Occipital lobe (tissue), 2 donors: ENCODE measurements around the gene FLYWCH2. TPM values are rescaled to one million over a fixed set of nuclear protein-coding genes. Genes with fewer than 3 reads are reported as not detected.
"Not testable (repeated sequence)": the region's sequence is repeated elsewhere in the genome, so short reads cannot be mapped to it uniquely, and the experiment has no call there.

Experiments
- DNase-seq: peaks from one replicate; lab custom pipeline; 2025; lab: John Stamatoyannopoulos, UW
- total RNA-seq: library from RNA; depleted of rRNA; stranded (reverse); fragments of >200 nt; gene quantifications from one replicate; pipeline ENCODE4 v1.2.3, GENCODE V29; 2014

FLYWCH2 gene
- total RNA-seq, 1 donor from 2014 or later = 43.8 TPM

DNA sequence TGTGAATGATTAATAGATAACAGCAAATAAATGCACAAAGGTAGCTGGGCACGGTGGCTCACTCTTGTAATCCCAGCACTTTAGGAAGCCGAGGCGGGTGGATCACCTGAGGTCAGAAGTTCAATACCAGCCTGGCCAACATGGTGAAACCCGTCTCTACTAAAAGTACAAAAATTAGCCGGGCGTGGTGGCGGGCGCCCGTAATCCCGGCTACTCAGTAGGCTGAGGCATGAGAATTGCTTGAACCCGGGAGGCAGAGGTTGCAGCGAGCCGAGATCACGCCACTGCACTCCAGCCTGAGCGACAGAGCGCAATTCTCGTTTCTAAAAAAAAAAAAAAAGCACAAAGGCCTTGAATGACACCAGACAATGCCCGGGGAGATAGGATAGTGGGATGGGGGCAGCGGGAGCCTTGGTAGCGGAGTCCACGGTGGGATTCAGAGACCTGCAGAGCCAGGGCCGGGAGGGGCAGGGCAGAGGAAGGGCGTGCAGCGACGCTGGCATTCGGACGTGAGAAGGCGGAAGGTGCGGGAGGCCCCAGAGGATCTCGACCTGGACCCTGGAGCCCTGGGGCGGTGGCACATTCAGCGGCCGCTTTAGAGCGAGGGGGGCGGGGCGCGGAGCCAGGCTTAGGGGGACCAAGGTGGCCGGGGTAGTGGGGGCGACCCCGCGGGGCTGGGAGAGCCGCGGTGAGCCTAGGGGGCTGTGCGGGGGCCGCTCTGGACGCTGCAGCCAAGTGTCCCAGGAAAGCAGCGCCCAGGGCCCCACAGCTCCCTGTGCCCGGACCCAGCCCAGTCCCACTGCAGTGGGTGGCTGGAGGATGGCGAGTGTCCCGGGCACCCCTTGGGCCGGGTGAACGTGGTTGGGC lies 999 bp upstream of the FLYWCH2 start:
- no peak for DNase-seq

DNA sequence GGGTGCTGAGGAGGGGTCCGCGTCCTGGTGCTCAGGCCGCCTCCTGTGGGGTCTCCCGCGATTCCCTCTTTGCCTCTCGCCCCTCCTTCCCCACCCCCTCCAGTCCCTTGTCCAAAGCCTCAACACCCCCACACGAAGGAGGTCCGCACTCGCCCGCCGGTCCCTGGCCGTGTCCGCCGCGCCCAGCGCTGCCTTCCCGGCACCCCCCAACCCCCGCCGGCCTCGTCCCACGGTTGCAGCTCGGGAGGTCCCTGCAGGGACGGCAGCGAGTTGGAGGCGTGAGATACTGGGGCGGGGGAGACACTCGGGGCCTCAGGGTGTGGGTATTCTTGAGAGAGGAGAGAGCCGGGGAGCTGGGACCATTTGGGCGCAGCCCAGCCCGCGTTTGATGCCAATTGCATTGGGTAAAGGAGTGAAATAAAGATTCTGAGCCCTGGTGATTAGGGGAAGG lies 468 bp downstream of the FLYWCH2 start:
- DNase-seq = peak; percentile 9

DNA sequence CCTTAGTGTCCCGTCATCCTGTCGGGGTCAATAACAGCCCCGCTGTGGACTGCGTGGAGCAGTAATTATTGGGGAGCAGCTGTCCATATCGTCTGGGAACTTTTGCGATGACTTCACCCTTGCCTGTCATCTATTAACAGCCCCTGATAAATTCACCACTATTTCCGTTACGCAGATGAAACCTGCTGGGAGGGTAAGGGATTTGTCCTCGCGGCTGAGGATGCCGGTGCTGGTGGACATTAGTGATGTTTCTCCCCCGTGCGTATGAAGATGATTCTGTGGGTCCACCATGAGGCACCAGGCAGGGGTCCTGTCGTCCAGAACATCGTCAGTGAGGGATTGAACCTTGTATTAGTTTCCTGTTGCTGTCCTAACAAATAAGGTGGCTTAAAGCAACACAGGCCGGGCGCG lies 1.0 kb downstream of the FLYWCH2 start:
- DNase-seq = no peak

DNA sequence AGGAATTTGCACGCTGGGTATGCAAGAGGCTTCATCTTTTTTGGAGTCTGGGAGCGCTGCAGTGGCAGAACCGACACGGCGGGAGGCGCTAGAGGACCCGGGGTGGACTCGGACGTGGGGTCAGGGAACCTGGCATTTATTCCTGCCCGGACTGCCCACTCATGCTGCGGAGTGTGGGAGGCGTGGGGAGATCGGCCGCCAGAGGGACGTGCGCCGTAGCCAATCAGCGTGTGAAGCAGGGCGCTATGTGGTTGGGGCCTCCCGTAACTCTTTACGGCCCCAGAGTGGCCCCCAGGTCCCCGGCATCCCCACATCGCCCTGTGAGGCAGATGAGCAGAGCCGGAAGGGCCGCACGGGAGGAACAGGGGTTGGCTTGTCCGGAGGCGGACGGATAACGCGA lies 11.2 kb downstream of the FLYWCH2 start:
- DNase-seq = no peak

DNA sequence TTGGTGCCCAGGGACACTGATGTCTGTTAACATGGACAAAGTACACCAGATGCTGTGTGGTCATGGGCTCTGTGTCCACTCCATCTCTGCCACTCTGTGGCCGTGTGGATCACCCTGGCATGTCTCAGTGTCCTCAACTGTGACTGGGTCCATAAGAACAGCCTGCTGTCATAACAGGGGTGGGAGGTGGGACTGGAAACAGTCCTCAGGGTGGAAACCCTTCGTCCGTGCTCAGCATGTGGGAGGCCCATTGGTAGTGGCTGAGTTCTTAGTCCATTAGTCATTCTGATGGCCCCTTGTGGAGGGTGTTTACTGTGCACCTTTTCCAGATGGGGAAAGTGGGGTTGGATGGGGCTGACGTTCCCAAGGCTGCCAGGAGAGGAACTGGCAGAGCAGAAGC lies 12.8 kb downstream of the FLYWCH2 start:
- DNase-seq = no peak

DNA sequence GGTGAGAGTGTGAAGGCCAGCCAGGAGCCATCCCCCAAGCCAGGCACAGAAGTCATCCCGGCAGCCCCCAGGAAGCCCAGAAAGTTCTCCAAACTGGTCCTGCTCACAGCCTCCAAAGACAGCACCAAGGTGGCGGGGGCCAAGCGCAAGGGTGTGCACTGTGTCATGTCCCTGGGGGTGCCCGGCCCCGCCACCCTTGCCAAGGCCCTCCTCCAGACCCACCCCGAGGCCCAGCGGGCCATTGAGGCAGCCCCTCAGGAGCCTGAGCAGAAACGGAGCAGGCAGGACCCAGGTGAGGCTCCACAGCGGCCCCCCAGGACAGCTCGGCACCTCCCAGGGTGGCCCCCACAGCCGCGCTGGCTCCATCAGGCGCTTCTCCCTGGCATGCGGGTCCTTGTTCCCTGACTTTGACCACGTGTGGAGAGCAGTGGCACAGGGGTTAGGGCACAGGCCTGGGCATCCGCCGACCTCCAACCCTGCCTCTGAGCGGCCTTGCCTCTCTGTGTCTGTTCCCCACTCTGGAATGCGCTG lies 13.5 kb downstream of the FLYWCH2 start:
- no peak for DNase-seq

DNA sequence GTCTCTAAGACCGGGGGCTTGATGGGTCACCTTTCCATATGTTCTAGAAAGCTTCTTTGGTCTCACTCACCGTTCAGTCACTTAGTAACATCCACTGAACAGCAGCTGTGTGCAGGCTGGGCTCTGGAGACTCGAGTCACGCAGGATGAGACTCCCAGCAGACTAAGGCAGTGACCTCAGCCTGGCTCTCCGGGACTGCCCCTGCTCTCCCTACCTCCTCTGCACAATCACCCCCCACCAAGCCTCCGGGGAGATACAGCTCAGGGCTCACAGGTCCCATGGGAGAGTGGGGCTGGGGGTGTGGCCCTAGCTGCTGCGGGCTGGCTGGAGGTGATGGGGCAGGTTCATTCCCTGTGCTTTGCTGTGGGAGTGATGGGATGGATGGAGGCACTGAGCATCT lies 14.1 kb downstream of the FLYWCH2 start:
- DNase-seq = no peak

DNA sequence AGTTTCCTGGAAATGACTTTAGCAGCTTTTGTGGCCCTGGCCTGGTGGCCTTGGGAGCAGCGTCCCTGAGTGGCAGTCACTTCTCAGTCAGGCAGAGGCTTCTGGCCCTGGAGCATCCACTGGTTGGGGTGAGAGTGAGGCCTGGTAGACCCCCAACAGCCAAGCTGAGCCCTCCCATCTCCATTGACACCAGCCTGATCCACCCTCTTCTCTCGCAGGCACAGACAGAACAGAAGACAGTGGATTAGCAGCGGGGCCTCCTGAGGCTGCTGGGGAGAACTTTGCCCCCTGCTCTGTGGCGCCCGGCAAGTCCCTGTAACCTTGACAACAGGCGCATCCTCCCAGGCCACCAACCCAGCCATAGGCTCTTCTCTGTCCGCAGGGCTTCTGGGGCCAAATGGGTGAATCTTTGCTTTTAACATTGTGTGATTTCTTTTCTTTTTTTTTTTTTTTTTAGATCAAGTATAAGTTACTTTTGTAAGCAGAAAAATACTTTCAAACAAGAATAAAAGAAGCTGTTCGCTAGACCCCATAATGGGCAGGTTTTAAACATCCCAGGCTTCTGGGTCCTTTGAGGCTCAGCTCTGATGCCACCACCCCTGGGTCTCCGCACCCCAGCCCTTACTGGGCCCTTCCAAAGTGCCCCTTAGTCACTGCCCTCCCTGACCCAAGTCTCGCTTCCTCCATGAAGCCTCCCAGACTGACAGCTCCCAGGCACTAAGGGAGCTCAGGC lies 16.0 kb downstream of the FLYWCH2 start:
- DNase-seq = no peak

DNA sequence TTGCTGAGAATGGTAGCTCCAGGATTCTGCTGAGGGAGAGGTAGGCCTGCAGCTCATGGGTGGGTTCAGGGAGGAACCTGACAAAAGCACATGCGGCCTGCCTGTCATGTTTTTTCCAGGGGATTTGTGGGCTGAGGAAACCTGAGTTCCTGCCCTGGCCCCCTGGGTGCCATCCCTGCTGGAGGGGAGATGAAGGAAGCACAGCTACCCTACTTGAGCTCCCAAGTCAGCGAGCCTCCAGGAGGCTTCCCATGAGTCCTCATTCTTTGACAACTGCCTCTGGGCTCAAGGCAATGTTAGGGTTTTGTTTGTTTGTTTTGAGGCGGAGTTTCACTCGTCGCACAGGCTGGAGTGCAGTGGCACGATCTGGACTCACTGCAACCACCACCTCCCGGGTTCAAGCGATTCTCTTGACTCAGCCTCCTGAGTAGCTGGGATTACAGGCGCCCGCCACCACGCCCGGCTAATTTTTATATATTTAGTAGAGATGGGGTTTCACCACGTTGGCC lies 16.6 kb downstream of the FLYWCH2 start:
- no peak for DNase-seq

DNA sequence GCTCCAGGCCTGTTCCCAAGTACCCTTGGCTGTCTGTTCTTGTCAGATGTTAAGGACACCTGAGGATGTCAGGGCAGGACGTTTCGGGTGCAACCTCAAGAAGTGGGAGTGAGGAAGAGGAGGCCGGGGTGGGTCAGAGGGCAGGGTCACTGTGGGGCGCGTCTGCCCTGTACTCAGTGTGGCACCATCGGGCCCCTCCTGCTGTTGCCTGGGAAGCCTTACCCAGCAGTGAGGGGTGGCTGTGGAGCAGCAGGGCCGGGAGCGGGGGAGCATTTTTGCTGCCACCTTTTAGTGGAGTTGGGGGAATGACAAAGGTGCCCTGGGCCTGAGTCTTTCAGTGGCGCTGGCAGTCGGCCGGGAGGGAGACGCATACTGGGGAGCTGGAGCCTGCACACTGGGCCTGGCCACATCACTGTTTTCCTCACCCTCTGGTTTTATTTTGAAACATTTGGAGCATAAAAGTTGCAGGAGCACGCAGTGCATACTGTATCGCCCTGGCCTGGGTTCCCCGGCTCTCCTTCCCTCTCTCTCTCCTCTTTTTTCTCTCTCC lies 17.6 kb downstream of the FLYWCH2 start:
- no peak for DNase-seq

DNA sequence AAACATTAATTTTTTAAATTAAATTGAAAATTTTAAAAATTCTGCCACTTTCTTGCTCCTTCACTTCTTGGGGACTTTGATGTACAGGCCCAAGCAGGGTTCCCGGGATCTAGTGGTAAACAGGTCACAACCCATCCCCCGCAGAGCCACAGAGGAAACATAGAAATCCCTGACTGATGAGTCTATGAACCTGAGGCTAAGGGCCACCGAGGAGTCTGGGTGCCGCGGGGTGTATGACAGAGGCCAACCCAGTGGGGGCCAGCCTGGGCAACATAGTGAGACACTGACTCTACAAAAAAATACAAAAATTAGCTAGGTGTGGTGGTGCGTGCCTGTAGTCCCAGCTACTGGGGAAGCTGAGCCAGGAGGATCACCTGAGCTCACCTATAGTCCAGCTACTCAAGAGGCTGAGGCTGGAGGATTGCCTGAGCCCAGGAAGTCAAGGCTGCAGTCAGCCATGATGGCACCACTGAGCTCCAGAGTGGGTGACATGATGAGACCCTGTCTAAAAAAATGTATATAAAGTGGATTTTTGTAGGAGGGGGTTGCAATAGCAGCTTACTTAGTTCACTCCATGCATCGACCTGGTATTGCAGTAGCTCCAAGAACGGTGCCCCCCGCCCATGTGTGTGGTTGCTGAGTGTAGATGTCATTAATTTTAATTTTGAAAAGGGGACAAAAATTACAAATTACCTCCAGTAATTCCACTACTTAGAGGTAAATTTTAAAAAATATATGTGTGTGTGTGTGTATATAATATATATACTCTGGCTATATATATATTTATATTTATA lies 19.5 kb downstream of the FLYWCH2 start:
- no peak for DNase-seq

DNA sequence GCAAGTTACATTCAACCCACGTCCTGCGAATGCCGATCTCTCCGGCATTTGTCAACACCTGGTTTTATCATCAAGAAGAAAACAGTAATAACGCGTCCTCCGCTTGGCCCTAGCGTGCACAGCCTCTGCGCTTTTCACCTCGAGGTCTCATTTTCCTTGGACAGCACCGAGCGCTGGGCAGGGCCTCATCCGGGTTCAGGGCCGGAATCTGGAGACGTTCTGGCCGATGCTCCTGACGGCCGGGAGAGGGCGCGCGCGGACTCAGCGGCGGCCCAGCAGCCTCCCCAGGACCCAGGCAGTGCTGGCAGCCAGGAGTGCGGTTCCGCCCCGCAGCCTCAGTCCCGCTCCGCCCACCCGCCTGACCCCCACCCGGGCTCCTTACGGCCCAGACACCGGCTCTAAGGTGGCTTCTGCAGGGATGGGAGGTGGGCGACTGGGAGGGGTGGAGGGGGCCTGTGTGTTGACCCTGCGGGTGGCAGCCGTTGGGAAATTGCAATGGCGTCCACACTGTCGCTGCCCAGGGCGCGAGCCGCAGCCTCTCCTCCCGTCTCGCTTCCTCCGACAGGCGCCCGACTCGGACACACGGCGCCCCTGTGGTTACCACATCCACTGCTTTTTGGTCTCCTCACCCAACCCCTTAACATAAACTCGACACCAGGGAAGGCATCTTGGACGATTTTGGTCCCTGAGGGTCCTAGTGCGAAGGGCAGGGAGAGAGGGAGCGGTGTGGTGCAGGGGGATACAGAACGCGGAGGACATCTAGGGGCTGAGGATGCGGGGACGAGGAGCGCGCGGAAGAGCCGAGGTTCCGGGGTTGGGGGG lies 21.3 kb downstream of the FLYWCH2 start:
- DNase-seq = peak; percentile 79

DNA sequence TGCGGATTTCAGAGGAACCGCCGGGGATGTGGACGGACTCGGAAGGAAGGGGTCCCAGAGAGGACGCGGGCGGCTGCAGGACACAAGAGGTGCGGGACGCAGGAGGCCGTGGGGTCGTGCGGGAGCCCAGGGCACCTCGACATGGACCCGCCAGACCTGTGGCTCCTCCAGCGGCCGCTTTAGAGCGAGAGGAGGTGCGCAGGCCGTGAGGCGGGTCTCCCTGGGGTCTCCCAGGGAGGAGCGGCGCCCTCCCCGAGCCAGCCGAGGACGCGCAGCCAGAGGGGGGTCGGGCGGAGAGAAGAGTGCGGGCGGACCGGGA lies 21.9 kb downstream of the FLYWCH2 start:
- DNase-seq = no peak

DNA sequence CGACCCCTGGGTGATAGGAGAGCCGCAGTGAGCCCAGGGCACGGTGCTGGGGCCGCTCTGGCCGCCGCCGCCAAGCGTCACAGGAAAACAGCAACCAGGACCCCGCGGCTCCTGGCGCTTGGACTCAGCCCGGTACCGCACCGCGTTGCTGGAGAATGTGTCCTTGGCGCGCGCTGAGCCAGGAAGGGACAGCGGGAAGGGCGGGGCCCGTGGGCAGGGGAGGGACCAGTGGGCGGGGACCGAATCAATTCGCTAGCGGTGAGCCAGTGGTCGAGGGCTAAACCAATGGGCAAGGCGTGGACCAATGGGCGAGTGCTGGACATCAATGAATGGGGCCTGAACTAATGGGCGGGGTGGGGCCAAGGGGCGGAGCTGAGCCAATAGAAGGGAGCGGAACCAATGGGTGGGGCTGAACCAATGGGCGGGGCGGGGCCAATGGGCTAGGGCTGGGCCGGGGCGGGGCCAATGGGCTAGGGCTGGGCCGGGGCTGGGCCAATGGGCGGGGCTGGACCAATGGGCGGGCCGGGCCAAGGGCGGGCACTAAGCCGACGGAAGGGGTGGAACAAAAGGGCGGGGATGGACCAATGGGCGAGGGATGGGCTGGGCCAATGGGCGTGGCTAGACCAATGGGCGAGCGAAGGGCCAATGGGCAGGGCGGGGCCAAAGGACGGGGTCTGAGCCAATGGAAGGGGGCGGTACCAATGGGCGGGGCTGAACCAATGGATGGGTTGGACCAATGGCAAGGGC lies 22.4 kb downstream of the FLYWCH2 start:
- peak; percentile 100 for DNase-seq

DNA sequence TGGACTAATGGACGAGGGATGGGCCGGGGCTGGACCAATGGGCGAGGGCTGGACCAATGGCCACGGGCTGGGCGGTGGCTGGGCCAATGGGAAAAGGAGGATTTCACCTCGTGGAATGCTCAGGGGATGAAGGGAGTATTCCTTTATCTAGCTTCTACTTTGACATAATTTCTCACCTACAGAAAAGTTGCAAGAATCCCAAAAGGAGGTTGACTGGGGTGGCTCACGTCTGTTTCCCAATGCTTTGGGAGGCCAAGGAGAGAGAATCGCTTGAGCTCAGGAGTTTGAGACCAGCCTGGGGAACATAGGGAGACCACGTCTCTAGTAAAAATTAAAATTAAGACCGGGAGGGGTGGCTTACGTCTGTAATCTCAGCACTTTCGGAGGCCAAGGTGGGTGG lies 23.0 kb downstream of the FLYWCH2 start:
- DNase-seq = no peak

DNA sequence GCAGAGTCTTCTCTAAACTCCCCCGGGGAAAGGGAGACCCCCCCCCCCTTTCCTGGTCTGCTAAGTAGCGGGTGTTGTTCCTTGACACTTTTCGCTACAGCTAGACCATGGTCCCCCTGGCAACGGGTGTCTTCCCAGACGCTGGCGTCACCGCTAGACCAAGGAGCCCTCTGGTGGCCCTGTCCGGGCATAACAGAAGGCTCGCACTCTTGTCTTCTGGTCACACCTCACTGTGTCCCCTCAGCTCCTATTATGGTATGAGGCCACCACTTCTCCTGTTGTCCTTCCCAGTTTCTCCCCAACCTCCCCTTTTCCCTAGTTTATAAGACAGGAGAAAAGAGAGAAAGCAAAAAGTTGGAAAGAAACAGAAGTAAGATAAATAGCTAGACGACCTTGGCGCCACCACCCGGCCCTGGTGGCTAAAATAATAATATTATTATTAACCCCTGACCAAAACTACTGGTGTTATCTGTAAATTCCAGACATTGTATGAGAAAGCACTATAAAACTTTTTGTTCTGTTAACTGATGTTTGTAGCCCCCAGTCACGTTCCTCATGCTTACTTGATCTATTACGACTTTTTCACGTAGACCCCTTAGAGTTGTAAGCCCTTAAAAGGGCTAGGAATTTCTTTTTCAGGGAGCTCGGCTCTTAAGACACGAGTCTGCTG lies 24.2 kb downstream of the FLYWCH2 start:
- not testable (repeated sequence) for DNase-seq

DNA sequence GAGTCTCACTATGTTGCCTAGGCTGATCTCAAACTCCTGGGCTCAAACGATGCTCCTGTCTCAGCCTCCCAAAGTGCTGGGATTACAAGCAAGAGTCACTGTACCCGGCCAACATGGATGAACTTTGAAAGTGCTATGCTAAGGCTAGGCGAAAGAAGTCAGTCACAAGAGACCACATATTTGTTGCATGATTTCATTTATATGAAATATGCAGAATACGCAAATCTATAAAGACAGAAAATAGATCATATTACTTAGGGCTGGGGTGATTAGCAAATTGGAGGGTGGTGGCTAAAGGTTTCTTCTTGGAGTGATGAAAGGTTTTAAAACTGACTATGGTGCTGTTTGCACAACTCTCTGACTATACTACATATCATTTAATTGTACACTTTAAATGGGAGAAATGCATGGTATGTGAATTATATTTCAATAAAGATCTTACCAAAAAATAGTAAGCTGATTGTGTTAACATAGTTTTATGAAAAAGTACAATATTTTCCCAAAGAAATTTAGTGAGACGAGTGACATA lies 27.5 kb downstream of the FLYWCH2 start:
- DNase-seq = no peak

DNA sequence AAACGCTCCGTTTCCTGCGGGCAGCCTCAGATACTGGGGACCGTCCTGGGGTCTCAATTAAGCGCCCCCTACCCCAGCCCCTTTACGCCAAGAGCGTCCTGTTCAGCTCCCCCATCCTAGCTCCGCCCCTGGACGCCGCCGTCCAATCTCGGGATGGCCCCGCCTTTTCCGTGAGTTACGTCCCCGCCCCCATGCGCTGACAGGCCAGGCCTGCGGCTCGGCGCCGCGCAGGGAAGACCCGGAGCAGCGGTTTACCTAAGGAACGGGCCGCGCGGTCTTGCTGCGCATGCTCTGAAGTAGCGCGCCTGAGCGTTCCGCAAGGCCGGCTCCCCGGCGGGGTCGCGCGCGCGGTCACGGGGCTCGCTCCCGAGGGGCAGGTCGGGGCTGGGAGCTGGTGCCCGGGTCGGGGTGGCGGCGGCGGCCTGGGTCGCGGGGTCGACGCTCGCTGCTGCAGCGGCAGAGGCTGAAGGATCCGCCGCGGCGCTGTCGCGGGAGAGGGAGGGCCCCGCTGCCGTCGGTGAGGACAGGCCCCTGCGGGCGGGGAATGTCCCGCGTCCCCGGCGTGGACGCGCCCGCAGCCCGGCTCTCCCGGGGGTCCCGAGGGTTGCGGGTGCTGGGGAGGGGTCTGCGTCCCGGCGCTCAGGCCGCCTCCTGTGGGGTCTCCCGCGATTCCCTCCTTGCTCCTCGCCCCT lies 28.8 kb downstream of the FLYWCH2 start, which contains the start of gene FLYWCH1:
Gene FLYWCH1 (plus strand): TSS at position 294 of the 692 bp plus-strand sequence. CDS start 17,755 bp downstream, outside the sequence.
- DNase-seq = peak; percentile 96
